IPS DF 6.9 (cell line): Measurements from ENCODE around the gene SGK1.
"Not testable (repeated sequence)": the region's sequence is repeated elsewhere in the genome, so short reads cannot be mapped to it uniquely, and the experiment has no call there.

ENCODE experiments used
- DNase-seq: peaks from one replicate; pipeline ENCODE4 v3.0.0-alpha.2; 2013; ENCODE audit warnings: low read depth, low spot score
- H3K27ac ChIP-seq: one replicate; pipeline ENCODE4 v1.5.1; 2013; ENCODE audit warnings: low read length, control low read depth
- H3K27me3 ChIP-seq: 2 replicates; pipeline ENCODE4 v1.6.1; 2013; ENCODE audit warnings: mild to moderate bottlenecking, low read length; ENCODE audit not compliant: control insufficient read depth, insufficient read depth
- H3K36me3 ChIP-seq: 2 replicates; pipeline ENCODE4 v1.6.1; 2013; ENCODE audit warnings: low read length; ENCODE audit not compliant: control insufficient read depth, insufficient read depth
- H3K4me1 ChIP-seq: 2 replicates; pipeline ENCODE4 v1.6.1; 2013; ENCODE audit warnings: low read length; ENCODE audit not compliant: control insufficient read depth, insufficient read depth
- H3K4me3 ChIP-seq: 2 replicates; pipeline ENCODE4 v1.5.1; 2013; ENCODE audit warnings: mild to moderate bottlenecking, low read length
- H3K9me3 ChIP-seq: 2 replicates; pipeline ENCODE4 v1.6.1; 2013; ENCODE audit warnings: low read length, inconsistent platforms; ENCODE audit not compliant: control insufficient read depth, insufficient read depth
- WGBS: extraction: QIAGEN DNeasy Blood & Tissue Kit; methylation state at CpG from one replicate; pipeline ENCODE4 v1.1.7; 2013; ENCODE audit warnings: mixed read lengths, missing lambda C conversion rate; ENCODE audit not compliant: insufficient read length, insufficient coverage; 5-methylcytosine and 5-hydroxymethylcytosine counted together

SGK1 gene

DNA sequence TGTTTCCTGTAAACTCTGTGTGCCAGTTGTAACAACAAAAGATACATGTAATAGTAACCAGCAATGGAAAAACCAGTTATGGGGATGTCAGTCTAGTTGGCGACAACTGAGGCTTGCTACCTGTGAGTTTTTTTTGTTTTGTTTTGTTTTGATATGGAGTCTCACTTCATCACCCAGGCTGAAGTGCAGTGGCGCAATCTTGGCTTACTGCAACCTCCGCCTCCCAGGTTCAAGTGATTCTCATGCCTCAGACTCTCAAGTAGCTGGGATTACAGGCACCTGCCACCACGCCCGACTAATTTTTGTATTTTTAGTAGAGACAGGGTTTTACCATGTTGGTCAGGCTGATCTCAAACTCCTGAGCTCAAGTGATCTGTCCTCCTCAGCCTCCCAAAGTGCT is 136.2 kb downstream of the SGK1 start:
- DNase-seq, H3K4me3 ChIP-seq: not testable (repeated sequence)
- no CpG with 5 or more reads among the region's 5 CpGs for WGBS

DNA sequence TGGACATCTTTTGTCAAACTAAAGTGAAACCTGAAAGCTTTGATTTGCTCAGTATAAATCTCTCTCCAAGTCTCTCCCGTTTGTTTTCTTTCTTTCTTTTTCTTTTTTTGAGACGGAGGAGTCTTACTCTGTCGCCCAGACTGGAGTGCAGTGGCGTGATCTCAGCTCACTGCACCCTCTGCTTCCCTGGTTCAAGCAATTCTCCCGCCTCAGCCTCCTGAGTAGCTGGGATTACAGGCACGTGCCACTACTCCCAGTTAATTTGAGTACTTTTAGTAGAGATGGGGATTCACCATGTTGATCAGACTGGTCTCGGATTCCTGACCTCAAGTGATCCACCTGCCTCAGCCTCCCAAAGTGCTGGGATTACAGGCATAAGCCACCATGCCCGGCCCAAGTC is 136.7 kb downstream of the SGK1 start:
- not testable (repeated sequence) for H3K36me3 ChIP-seq, H3K27ac ChIP-seq, H3K4me1 ChIP-seq, DNase-seq, H3K9me3 ChIP-seq, H3K4me3 ChIP-seq, H3K27me3 ChIP-seq
- no CpG with 5 or more reads among the region's 8 CpGs for WGBS

More for the DNA sequence above, 136.2 kb downstream of the SGK1 start:
- not testable (repeated sequence) for H3K36me3 ChIP-seq, H3K27ac ChIP-seq, H3K27me3 ChIP-seq, H3K4me1 ChIP-seq, H3K9me3 ChIP-seq

DNA sequence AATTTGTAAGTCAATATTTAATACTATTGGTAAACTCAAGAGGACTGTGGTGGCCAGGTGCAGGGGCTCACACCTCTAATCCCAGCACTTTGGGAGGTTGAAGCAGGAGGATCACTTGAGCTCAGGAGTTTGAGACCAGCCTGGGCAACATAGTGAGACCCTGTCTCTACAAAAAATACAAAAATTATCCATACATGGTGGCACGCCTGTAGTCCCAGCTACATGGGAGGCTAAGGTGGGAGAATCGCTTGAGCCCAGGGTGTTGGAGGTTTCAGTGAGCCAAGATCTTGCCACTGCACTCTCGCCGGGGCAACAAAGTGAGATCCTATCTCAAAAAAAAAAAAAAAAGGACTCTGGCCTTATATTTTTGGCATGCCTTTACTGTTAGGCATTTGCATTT is 137.4 kb downstream of the SGK1 start:
- not testable (repeated sequence) for H3K9me3 ChIP-seq, H3K27me3 ChIP-seq, H3K4me1 ChIP-seq, DNase-seq, H3K27ac ChIP-seq, H3K36me3 ChIP-seq, H3K4me3 ChIP-seq
- WGBS: no CpG with 5 or more reads among the region's 4 CpGs

DNA sequence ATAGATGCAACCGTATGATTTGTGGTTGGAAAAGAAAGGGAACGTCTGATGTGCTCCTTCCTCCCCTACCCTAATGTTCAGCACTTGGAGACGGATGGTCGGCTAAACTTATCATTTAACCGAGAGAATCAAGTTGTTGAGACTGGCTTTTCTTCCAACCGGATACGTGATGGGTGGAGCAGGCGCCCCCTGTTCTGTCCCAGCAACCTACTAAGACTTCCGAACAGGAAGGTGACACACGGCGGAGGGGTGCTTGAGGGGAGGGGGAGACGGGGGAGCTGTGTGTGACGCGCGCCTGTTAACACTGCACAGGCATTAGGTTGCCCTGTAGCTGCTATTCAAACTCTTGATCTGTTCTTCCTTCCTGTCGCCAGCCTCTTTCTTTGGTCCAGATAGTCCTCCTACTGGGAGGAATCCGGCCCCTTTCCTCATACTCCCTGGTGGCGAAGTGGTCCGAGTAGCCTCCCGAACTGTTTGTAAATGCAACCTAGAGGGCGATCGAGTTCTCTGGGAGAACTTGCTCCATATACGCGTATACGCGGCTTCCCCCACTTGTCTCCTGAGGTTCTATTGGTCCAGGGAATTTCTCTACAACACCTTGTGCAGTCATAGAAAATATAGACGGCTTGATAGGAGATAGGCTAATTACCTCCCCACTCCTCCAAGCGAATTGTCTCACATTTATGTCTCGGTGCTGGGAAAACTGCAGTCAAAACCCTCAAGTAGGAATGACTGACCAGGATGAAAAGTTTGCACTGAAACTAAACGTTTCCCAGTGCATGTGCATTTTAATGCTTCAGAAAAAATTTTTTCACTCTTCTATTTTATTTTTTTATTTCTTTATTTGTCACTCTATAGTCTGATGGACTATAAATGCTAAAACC is 139.5 kb downstream of the SGK1 start:
- Histone ChIP-seq H3K4me3 (peak overlapping the region; percentile 21; the same call in 1 of the 2 replicates), H3K9me3 (no peaks in the 10 kb centered on the region), H3K27ac (no peak overlapping the region), H3K36me3 (no peaks in the 10 kb centered on the region), H3K4me1 (peaks cover 2% of the 10 kb centered on the region; the same call in 1 of the 2 replicates), H3K27me3 (no peaks in the 10 kb centered on the region; the same call in 1 of the 2 replicates)
- peak; percentile 96 for DNase-seq
- WGBS: no CpG with 5 or more reads among the region's 30 CpGs

DNA sequence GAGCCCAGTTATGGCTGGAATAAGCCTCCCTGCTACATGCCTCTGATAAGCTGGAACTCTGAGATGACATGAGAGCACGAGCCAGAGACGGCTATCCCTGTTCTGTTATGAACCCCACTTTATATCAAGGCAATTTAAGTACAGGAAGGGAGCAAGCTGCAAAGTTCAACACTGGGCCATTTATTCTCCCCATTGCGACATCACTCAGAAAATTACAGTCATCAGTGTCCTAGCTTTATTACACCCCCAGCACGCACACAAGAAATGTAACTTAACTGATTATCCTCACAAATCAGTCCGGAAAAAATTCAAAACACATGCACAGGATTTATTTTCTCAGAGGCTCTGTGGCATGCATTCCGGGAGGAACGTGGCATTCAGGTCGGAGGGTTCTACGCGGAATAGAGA is 140.2 kb downstream of the SGK1 start:
- no peak for DNase-seq
- Histone ChIP-seq H3K4me3 (0 out of 2 replicates have a peak overlapping the region, but pooled peaks have one; percentile 21), H3K4me1 (peaks cover 2% of the 10 kb centered on the region; the same call in 1 of the 2 replicates), H3K36me3 (no peaks in the 10 kb centered on the region), H3K27me3 (no peaks in the 10 kb centered on the region; the same call in 1 of the 2 replicates), H3K9me3 (no peaks in the 10 kb centered on the region), H3K27ac (no peak overlapping the region)
- no CpG with 5 or more reads among the region's 10 CpGs for WGBS

DNA sequence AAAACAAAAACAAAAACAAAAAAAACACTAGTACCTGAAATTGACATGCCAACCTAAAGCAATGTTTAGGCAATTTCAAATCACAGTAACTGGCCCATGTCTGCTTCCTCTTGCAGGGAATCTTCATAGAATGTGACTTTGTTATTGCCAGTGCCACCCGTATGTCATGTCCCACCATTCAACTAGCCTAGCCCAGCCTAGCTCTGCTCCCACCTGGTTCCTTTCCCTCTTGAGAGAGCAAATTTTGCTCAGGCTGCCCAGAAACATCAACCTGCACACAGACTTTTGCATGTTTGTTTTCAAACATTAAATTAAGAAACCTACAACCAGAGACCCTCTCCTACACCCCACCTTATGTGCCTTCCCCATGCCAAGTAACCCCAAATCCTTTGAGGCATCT is 140.7 kb downstream of the SGK1 start:
- Histone ChIP-seq H3K27ac (no peak overlapping the region), H3K27me3 (no peaks in the 10 kb centered on the region; the same call in 1 of the 2 replicates), H3K36me3 (no peaks in the 10 kb centered on the region; the same call in 1 of the 2 replicates), H3K4me3 (no peak overlapping the region), H3K4me1 (peaks cover 2% of the 10 kb centered on the region; the same call in 1 of the 2 replicates), H3K9me3 (no peaks in the 10 kb centered on the region)
- WGBS: no CpG with 5 or more reads among the region's 1 CpG
- DNase-seq: no peak

DNA sequence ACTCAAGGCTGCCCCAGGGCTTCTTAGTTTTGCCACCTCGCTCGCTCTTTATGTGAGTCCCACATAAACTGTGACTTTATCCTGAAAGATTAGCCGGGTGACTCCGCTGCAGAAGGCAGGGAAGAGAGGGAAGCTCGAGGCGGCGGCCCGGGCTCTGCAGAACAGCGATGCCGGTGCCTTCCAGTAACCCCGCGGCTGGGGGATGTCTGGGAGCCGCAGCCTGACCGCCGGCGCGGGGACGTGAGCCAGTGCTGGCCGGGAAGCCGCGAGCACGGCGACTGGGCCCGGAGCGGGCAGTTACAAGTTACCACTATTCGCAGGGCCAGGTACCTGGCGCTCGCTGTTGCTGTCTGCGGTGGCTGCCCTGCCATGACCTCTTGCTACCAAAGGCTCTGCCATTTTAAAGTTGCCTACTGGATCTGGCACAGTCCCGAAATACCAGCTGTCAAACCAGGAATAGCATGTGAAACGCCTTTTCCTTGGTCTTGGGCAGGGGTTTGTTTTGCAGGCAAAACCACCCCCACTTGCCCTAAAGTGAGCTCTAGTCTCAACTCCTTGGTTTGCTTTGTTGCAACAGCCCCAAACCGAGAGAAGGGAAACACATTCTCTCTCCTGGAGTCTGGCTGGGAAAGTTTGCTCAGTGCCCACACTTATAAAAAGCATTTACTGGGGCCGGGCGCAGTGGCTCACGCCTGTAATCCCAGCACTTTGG is 141.5 kb downstream of the SGK1 start:
- peaks cover 2% of the 10 kb centered on the region; the same call in 1 of the 2 replicates for H3K4me1 ChIP-seq
- no CpG with 5 or more reads among the region's 35 CpGs for WGBS
- H3K27ac ChIP-seq: no peak overlapping the region
- peak overlapping the region; percentile 92; the same call in 1 of the 2 replicates for H3K4me3 ChIP-seq
- no peak for DNase-seq
- H3K9me3 ChIP-seq: no peaks in the 10 kb centered on the region
- no peaks in the 10 kb centered on the region; the same call in 1 of the 2 replicates for H3K27me3 ChIP-seq
- peaks cover 3% of the 10 kb centered on the region; the same call in 1 of the 2 replicates for H3K36me3 ChIP-seq

DNA sequence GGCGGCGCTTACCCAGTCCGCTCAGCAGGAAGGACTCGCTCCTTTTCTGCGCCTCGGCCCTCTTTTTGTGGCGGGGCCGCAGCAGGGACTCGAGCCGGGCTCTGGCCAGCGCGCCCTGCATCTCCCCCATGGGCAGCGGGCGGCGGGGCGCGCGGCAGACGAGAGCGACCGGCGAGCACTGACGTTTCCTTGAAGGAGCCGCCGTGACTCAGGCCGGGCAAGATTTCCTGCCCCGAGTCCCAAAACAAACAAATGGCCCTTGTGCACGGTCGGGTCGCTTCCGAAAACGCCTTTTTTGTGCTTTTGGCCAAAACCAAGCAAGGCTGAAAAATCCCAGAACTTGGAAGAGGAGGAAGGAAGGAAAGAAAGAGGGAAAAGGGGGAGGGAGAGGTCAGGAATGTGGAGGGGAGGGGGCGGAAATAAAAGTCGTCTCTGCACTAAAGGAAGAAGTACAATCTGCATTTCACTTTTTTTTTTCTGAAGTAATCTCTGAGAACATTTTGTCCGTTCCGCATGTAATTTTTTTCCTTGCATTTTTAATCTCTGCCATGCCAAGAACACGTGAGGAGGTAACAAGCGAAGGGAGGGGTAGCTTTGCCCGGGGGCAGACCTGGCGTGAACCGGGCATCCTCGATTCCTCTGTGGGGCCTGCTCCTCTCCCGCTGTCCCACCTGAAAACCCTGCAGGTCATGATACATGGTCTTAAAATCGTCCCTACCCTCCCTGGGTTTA is 142.2 kb downstream of the SGK1 start:
- no peak overlapping the region for H3K27ac ChIP-seq
- WGBS: no CpG with 5 or more reads among the region's 44 CpGs

DNA sequence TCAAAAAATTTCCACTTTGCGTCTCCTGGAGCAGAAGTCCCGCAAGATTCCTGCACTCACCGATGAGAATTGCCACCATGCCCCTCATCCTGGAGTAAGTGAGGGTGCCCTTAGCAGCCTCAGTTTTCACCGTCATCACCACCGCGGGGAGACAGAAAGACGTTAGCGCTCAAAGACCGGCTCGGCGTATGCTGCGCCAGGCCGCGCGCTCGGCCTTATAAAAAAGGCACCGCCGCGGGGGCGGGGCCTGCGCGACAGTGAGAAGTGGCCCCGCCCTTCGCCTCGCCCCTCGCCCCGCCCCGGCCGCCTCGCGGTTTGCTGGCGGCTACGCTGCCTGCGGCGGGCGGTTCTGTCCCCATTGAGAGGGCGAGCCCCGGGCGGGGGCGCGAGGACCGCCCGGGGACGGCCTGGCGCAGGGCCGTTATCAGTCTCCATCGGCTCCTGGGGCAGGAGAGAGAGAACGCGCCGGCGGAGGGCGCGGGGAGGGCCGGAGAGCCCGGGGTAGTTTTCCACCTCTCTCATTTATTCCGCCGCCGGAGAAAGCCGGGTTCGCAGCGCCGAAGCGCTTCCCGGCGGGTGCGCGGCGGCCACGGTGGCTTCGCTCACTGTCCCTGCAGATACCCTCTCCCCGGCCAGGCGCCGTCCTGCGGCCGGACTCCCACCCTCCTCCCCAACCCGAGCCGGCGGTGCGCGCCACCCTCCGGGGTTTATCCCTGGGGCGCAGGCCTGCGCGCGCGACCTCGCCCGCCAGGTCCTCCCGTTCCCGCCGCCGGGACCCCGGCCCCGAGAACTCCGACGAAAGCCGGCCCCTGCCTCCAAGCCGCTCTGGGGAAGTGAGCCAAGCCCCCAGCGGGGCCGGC is 143.0 kb downstream of the SGK1 start:
- no peaks in the 10 kb centered on the region for H3K9me3 ChIP-seq
- WGBS: no CpG with 5 or more reads among the region's 100 CpGs
- H3K4me1 ChIP-seq: peaks cover 2% of the 10 kb centered on the region; the same call in 1 of the 2 replicates
- peaks cover 11% of the 10 kb centered on the region for H3K36me3 ChIP-seq
- peak overlapping the region; percentile 92 for H3K4me3 ChIP-seq
- DNase-seq: no peak
- no peak overlapping the region for H3K27ac ChIP-seq
- no peaks in the 10 kb centered on the region; the same call in 1 of the 2 replicates for H3K27me3 ChIP-seq

More for the DNA sequence above, 142.2 kb downstream of the SGK1 start:
- Histone ChIP-seq H3K9me3 (no peaks in the 10 kb centered on the region), H3K4me1 (peaks cover 2% of the 10 kb centered on the region; the same call in 1 of the 2 replicates), H3K27me3 (no peaks in the 10 kb centered on the region; the same call in 1 of the 2 replicates), H3K36me3 (peaks cover 9% of the 10 kb centered on the region; the same call in 1 of the 2 replicates), H3K4me3 (peak overlapping the region; percentile 92)
- DNase-seq: no peak
